Measurements from ENCODE around the gene EIF4G1. TPM values are rescaled to one million over a fixed set of nuclear protein-coding genes. Genes with fewer than 3 reads are reported as not detected.

EIF4G1 gene
- total RNA-seq, 4 donors from 2014 or later, result 158 to 318 (median 213) TPM

DNA sequence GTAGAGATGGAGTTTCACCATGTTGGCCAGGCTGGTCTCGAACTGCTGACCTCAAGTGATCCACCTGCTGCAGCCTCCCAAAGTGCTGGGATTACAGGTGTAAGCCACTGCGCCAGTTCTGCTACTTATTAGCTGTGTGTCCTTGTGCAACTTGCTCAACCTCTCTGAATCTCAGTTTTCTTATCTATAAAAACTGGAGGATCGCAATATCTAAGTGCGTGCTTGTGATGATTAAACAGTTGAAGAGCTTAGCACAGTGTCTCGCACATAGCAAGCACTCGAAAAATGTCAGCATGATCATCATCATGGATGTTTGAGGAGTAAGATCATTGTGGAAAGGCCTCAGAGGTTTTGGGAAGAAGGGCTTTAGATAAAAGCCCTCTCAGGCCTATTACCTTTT lies 36.2 kb downstream of the EIF4G1 start:
- TF ChIP-seq CTCF (IDR thresholded peaks at IDR 0.05; ENCODE audit: low read depth), result no peak

- no peak for TF ChIP-seq CTCF (IDR thresholded peaks at IDR 0.05; ENCODE audit: low read depth)
Observed at GRCh38 chr3:184351511-184352148, 37.2 kb downstream of the EIF4G1 start.

- no peak for TF ChIP-seq CTCF (IDR thresholded peaks at IDR 0.05; ENCODE audit: low read depth)
Observed at GRCh38 chr3:184352149-184352785, 37.9 kb downstream of the EIF4G1 start.

GRCh38 chr3:184352897-184353545 lies 38.6 kb downstream of the EIF4G1 start:
- no peak for TF ChIP-seq CTCF (IDR thresholded peaks at IDR 0.05; ENCODE audit: low read depth)

GRCh38 chr3:184353546-184353941 lies 39.1 kb downstream of the EIF4G1 start:
- no peak for TF ChIP-seq CTCF (IDR thresholded peaks at IDR 0.05; ENCODE audit: low read depth)

DNA sequence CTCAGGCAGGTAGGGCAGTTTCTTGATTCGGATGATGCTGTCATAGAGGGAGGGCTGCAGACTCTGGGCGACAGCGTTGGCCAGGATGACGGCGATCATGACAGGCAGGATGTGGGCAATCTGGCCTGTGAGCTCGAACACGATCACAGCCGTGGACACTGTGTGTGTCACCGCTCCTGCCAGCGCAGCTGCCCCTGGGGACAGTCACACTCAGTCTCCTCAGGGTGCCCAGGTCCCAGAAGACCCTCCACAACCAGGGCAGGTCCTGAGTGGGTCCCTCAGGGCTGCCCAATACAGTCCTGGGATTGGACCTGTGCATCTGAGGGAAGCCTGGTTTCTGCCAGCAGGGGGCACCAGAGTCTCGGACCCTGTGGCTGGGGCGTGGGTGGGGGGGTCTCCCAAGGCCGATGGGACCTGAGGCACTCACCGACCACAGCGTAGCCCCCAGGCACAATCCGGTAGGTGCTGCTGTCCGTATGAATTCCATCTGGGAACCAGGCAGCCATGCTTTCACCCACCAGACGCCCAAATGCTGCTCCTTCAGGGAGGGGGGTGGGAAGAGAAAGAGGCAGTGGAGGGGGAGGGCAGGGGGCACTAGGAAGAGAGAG lies 39.8 kb downstream of the EIF4G1 start:
- no peak for TF ChIP-seq CTCF (IDR thresholded peaks at IDR 0.05; ENCODE audit: low read depth)

DNA sequence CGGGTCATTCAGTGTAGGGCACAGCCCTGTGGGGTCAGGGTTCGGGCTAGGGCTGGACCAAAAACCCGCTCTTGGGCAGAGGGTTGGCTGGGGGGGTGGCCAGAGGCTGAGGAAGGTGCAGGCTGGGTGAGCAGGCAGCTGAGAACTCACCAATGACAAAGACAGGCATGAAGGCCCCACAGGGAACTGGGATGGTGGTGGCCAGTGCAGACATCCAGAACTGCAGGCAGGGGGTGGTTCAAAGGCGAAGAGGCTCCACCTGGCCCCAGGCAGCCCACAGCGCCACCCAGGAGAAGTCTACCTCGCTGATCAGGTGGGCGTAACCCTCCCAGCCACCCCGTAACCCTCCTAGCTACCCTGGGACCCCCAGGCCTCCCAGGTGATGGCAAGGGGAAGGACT lies 40.3 kb downstream of the EIF4G1 start:
- TF ChIP-seq CTCF (IDR thresholded peaks at IDR 0.05; ENCODE audit: low read depth), result no peak

Data from subcutaneous adipose tissue (tissue), 4 donors.